ENCODE data around the gene STX17. TPM values are rescaled to one million over a fixed set of nuclear protein-coding genes. Genes with fewer than 3 reads are reported as not detected.
"Not testable (repeated sequence)": the region's sequence is repeated elsewhere in the genome, so short reads cannot be mapped to it uniquely, and the experiment has no call there.

STX17 gene
- total RNA-seq, 3 donors from 2014 or later = 16.4 to 18.5 (median 18.2) TPM

DNA sequence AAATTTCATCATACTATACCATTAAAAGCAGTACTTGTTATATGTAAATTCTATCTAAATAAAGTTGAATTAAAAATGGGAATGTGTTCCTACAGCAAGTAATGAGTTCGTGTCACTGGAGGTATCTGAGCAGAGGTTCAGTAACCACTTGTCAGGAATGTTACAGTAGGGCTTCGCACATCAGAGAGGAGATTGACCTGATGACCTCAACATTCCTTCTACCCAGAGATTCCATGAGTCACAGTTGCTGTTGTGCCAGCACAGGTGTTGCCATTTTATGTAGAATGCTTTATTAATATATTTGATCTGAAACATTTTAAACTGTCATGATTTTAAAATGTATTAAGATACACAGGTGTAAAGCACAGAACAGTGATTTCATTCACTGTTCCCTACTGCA, 60.3 kb downstream of the STX17 start:
- Mint-ChIP-seq H3K4me1 (ENCODE audit: low read depth) (no peaks in the 10 kb centered on the region), H3K36me3 (ENCODE audit: insufficient read depth) (peaks cover 35% of the 10 kb centered on the region), H3K9me3 (no peaks in the 10 kb centered on the region), H3K27me3 (ENCODE audit: low read depth) (no peaks in the 10 kb centered on the region), H3K4me3 (no peak overlapping the region)
- ATAC-seq = no peak
- DNase-seq = no peak

DNA sequence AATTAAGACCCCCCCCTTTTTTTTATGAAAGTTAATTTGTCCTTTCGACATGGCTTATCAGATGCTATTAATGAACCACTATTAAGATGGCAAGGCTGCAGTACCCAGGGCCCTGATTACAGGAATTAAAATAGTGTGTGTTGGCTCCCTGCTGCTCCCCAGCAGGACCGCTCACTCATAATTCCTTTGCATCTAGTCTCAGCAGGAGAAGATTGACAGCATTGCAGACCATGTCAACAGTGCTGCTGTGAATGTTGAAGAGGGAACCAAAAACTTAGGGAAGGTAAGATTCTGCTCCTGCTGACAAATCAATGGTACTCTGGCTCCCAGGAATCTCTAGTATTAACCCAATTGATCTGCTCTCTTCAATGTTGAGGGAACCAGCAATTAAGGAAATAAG, 61.0 kb downstream of the STX17 start:
- no peak for ATAC-seq
- no peak for DNase-seq
- Mint-ChIP-seq H3K36me3 (ENCODE audit: insufficient read depth) (peaks cover 31% of the 10 kb centered on the region), H3K4me3 (no peak overlapping the region), H3K4me1 (ENCODE audit: low read depth) (no peaks in the 10 kb centered on the region), H3K27me3 (ENCODE audit: low read depth) (no peaks in the 10 kb centered on the region), H3K9me3 (no peaks in the 10 kb centered on the region)

DNA sequence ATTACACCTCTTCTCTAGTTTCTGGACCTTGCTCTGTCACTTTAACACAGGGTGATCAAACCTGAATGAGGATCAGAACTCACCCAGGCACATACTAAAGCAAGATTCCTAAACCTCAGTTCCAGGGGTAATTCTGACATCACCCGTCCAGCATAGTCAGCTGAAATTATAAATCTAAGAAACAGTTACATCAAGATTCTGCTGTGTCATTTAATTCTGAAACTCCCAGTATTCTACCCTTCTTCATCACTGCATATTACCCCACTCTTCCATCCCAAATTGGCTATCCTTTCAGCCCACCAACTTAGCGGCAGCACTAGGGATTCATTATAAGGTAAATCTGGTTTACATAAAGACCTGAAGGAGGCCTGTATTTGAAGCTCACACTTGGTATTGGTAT, 64.0 kb downstream of the STX17 start:
- Mint-ChIP-seq H3K36me3 (ENCODE audit: insufficient read depth) (peaks cover 33% of the 10 kb centered on the region), H3K4me1 (ENCODE audit: low read depth) (no peaks in the 10 kb centered on the region)

DNA sequence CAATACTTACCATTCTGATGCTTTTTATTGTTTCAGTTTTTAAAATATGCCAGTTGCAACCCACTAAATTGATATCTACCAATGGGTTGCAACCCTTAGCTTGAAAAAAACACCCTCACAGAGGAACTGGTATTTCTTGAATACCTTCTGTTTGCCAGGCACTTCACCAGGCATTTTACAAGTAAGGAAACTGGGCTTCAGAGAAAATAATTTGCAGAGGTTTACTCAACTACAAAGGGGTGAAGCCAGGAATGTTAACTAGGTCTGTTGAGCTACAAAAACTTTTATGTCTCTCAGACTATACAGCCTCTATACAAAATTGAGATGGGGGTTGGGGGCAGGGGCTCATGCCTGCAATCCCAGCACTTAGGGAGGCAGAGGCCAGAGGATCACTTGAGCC, 65.0 kb downstream of the STX17 start:
- Mint-ChIP-seq H3K36me3 (ENCODE audit: insufficient read depth) (peaks cover 32% of the 10 kb centered on the region), H3K4me1 (ENCODE audit: low read depth) (no peaks in the 10 kb centered on the region), H3K9me3 (no peaks in the 10 kb centered on the region), H3K4me3 (no peak overlapping the region), H3K27me3 (ENCODE audit: low read depth) (no peaks in the 10 kb centered on the region)
- DNase-seq (no peak), ATAC-seq (no peak)

More for the DNA sequence above, 64.0 kb downstream of the STX17 start:
- DNase-seq (no peak), ATAC-seq (no peak)
- H3K4me3 Mint-ChIP-seq = no peak overlapping the region
- no peaks in the 10 kb centered on the region for H3K27me3 Mint-ChIP-seq (ENCODE audit: low read depth)
- H3K9me3 Mint-ChIP-seq = no peaks in the 10 kb centered on the region

- no peaks in the 10 kb centered on the region for H3K4me1 Mint-ChIP-seq (ENCODE audit: low read depth)
- ATAC-seq = no peak
These were observed 67.0 kb downstream of the STX17 start for GRCh38 chr9:99973455-99973854.

DNA sequence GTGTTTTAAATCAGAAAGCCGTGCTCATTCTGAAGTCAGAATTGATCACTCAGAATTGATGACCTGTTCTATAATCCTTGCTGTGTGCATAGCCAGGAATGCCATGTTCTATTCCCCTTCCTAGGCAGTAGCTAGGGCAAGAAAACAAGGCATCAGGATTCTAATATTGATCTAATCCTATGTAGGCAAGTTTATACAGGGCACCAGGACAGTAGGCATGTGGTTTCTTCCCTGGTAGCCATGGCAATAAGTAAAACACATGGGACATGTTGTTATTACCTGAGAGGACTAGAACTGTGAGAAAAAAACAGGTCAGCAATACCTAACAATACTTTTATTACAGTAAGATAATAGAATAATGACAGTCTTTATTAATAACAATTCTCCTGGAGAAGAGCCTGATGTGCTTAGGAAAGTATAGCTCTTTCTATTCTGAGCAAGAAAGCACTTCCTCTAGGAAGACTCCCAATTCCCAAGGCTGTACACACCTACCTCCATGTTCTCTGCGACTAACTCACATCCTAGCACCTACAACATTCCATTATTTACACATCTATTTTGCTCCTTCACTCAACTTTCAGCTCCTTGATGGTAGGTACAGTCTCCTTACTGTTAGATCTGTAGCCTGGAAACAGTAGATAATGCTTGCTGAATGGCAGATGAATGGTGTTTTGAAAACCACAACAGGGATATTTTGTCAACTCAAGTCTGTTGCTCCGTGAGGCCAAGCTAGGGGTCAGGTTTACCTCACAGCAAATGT, 70.8 kb downstream of the STX17 start:
- Mint-ChIP-seq H3K27me3 (ENCODE audit: low read depth) (no peaks in the 10 kb centered on the region), H3K4me3 (no peak overlapping the region), H3K36me3 (ENCODE audit: insufficient read depth) (peaks cover 25% of the 10 kb centered on the region), H3K4me1 (ENCODE audit: low read depth) (no peaks in the 10 kb centered on the region), H3K9me3 (no peaks in the 10 kb centered on the region)
- no peak for ATAC-seq
- DNase-seq = no peak

More at GRCh38 chr9:99973455-99973854, 67.0 kb downstream of the STX17 start:
- H3K27me3 Mint-ChIP-seq (ENCODE audit: low read depth) = no peaks in the 10 kb centered on the region
- no peaks in the 10 kb centered on the region for H3K9me3 Mint-ChIP-seq
- no peak for DNase-seq
- no peak overlapping the region for H3K4me3 Mint-ChIP-seq
- H3K36me3 Mint-ChIP-seq (ENCODE audit: insufficient read depth) = peaks cover 24% of the 10 kb centered on the region

- no peak overlapping the region for H3K4me3 Mint-ChIP-seq
- peaks cover 25% of the 10 kb centered on the region for H3K36me3 Mint-ChIP-seq (ENCODE audit: insufficient read depth)
- H3K9me3 Mint-ChIP-seq = no peaks in the 10 kb centered on the region
- H3K4me1 Mint-ChIP-seq (ENCODE audit: low read depth) = no peaks in the 10 kb centered on the region
- ATAC-seq (no peak), DNase-seq (no peak)
- H3K27me3 Mint-ChIP-seq (ENCODE audit: low read depth) = no peaks in the 10 kb centered on the region
These were observed 71.8 kb downstream of the STX17 start for GRCh38 chr9:99978221-99978620.

DNA sequence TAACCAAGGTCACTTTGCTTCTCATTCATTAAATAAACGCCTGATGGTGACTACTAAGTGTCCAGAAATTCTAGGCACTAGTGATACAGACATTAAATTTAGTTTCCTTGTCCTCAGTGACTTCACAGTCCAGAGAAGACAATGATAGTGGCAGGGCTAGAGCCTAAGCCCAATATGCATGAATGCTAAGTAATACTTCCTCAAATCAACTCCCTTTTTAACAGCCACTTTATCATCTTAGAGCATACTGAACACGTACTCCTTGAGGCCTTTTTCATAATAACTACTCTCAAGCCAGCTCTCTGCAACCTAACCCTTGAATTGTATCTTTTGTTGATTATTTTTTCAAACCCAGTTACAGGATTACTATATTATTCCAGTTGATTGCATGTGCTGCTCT, 74.1 kb downstream of the STX17 start:
- DNase-seq = no peak
- H3K36me3 Mint-ChIP-seq (ENCODE audit: insufficient read depth) = peaks cover 11% of the 10 kb centered on the region
- H3K27me3 Mint-ChIP-seq (ENCODE audit: low read depth) = no peaks in the 10 kb centered on the region
- H3K4me1 Mint-ChIP-seq (ENCODE audit: low read depth) = no peaks in the 10 kb centered on the region
- no peaks in the 10 kb centered on the region for H3K9me3 Mint-ChIP-seq
- ATAC-seq = no peak
- no peak overlapping the region for H3K4me3 Mint-ChIP-seq

GRCh38 chr9:99986642-99987041, 80.2 kb downstream of the STX17 start:
- Mint-ChIP-seq H3K4me1 (ENCODE audit: low read depth) (peaks cover 1% of the 10 kb centered on the region), H3K9me3 (peaks cover 6% of the 10 kb centered on the region), H3K36me3 (ENCODE audit: insufficient read depth) (peaks cover 37% of the 10 kb centered on the region), H3K27me3 (ENCODE audit: low read depth) (no peaks in the 10 kb centered on the region), H3K4me3 (no peak overlapping the region)
- ATAC-seq (no peak), DNase-seq (no peak)

DNA sequence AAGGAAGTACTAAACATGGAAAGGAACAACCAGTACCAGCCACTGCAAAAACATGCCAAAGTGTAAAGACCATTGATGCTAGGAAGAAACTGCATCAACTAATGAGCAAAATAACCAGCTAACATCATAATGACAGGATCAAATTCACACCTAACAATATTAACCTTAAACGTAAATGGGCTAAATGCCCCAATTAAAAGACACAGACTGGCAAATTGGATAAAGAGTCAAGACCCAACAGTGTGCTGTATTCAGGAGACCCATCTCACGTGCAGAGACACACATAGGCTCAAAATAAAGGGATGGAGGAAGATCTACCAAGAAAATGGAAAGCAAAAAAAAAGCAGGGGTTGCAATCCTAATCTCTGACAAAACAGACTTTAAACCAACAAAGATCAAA, 84.1 kb downstream of the STX17 start:
- not testable (repeated sequence) for ATAC-seq; DNase-seq; H3K4me1 Mint-ChIP-seq (ENCODE audit: low read depth); H3K27me3 Mint-ChIP-seq (ENCODE audit: low read depth); H3K4me3 Mint-ChIP-seq
- Mint-ChIP-seq H3K9me3 (peaks cover 13% of the 10 kb centered on the region), H3K36me3 (ENCODE audit: insufficient read depth) (peaks cover 43% of the 10 kb centered on the region)

DNA sequence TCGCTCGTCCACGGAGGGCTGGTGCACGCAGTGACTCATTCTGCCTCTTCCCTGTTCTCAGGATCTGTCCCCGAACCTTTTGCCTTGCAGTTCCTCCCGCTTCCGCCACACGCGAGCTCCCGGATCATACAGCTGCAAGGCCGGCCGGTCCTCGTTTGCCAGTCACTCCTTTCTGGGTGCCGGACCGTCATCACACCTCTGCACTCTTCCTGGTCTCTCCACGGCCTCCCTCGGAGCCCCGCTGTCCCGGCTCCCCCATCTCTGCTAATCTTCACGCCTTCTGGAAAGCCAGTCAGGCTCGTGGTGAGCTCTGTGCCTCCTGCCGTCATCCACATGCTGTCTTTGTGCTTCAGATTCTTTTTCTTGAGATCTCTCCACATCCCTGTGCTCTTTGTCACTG, 91.8 kb downstream of the STX17 start:
- H3K9me3 Mint-ChIP-seq = peaks cover 18% of the 10 kb centered on the region
- DNase-seq (no peak), ATAC-seq (no peak)

GRCh38 chr9:99998866-99999265, 92.4 kb downstream of the STX17 start:
- peaks cover 55% of the 10 kb centered on the region for H3K36me3 Mint-ChIP-seq (ENCODE audit: insufficient read depth)
- DNase-seq (no peak), ATAC-seq (no peak)
- no peaks in the 10 kb centered on the region for H3K27me3 Mint-ChIP-seq (ENCODE audit: low read depth)
- H3K9me3 Mint-ChIP-seq = peaks cover 18% of the 10 kb centered on the region
- H3K4me3 Mint-ChIP-seq = no peak overlapping the region
- H3K4me1 Mint-ChIP-seq (ENCODE audit: low read depth) = no peaks in the 10 kb centered on the region

More for the DNA sequence above, 91.8 kb downstream of the STX17 start:
- no peaks in the 10 kb centered on the region for H3K4me1 Mint-ChIP-seq (ENCODE audit: low read depth)
- no peaks in the 10 kb centered on the region for H3K27me3 Mint-ChIP-seq (ENCODE audit: low read depth)
- peaks cover 52% of the 10 kb centered on the region for H3K36me3 Mint-ChIP-seq (ENCODE audit: insufficient read depth)
- no peak overlapping the region for H3K4me3 Mint-ChIP-seq

DNA sequence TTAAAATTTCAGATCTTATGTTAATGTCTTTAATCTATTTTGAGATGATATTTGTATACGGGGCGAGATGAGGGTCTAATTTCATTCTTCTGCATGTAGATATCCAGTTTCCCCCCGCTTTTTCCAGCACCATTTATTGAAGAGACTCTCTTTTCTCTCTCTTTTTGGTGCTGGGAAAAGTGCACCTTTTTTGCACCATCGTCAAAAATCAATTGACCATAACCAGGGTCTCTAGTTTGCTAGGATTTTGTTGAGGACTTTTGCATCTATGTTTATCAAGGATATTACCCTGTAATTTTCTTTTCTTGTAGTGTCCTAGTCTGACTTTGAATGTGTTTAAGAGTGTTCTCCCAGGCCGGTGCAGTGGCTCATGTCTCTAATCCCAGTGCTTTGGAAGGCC, 93.3 kb downstream of the STX17 start:
- H3K27me3 Mint-ChIP-seq (ENCODE audit: low read depth) = no peaks in the 10 kb centered on the region
- no peak overlapping the region for H3K4me3 Mint-ChIP-seq
- H3K36me3 Mint-ChIP-seq (ENCODE audit: insufficient read depth) = peaks cover 56% of the 10 kb centered on the region
- DNase-seq (no peak), ATAC-seq (no peak)
- H3K9me3 Mint-ChIP-seq = peaks cover 14% of the 10 kb centered on the region
- H3K4me1 Mint-ChIP-seq (ENCODE audit: low read depth) = no peaks in the 10 kb centered on the region

GRCh38 chr9:100011062-100011681, 104.7 kb downstream of the STX17 start:
- H3K36me3 Mint-ChIP-seq (ENCODE audit: insufficient read depth) = peaks cover 48% of the 10 kb centered on the region

GRCh38 chr9:100012279-100012678, 105.8 kb downstream of the STX17 start:
- ATAC-seq (no peak), DNase-seq (no peak)
- H3K4me3 Mint-ChIP-seq = no peak overlapping the region
- H3K36me3 Mint-ChIP-seq (ENCODE audit: insufficient read depth) = peaks cover 41% of the 10 kb centered on the region
- no peaks in the 10 kb centered on the region for H3K4me1 Mint-ChIP-seq (ENCODE audit: low read depth)
- no peaks in the 10 kb centered on the region for H3K27me3 Mint-ChIP-seq (ENCODE audit: low read depth)
- peaks cover 6% of the 10 kb centered on the region for H3K9me3 Mint-ChIP-seq

More at GRCh38 chr9:100011062-100011681, 104.7 kb downstream of the STX17 start:
- no peak overlapping the region for H3K4me3 Mint-ChIP-seq
- DNase-seq = peak; percentile 26
- H3K4me1 Mint-ChIP-seq (ENCODE audit: low read depth) = no peaks in the 10 kb centered on the region
- no peaks in the 10 kb centered on the region for H3K27me3 Mint-ChIP-seq (ENCODE audit: low read depth)
- peaks cover 6% of the 10 kb centered on the region for H3K9me3 Mint-ChIP-seq
- ATAC-seq = no peak
